ENCODE results near the gene PINLYP.
"Not testable (repeated sequence)": the region's sequence is repeated elsewhere in the genome, so short reads cannot be mapped to it uniquely, and the experiment has no call there.

PINLYP gene

DNA sequence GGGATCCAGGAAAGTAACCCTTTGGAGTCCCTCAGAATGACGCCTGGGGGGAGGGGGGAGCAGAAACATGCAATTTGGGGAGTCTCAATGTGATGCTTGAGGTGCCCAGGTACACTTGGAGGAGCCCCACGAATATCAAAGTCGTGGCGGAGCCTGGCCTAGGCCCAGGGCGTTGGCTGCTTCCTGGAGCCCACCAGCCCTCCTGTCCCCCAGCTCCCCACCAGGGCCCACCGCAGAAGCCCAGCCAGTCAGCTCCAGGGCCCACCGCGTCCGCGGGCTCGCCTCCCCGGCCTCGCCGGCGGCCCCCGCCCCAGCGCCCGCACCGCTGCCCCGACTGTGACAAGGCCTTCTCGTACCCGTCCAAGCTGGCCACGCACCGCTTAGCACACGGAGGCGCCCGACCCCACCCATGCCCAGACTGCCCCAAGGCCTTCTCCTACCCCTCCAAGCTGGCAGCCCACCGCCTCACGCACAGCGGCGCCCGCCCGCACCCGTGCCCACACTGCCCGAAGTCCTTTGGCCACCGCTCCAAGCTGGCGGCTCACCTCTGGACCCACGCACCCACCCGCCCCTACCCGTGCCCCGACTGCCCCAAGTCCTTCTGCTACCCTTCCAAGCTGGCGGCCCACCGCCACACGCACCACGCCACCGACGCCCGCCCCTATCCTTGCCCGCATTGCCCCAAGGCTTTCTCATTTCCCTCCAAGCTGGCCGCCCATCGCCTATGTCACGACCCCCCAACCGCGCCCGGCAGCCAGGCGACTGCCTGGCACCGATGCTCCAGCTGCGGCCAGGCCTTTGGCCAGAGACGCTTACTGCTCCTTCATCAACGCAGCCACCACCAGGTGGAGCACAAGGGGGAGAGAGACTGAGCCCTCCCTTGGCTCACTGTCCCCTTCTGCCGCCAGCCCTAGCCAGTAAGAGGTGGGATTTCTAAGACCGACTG, 40.5 kb upstream of the PINLYP start:
- Histone ChIP-seq H3K27me3 (replicated peaks; ENCODE audit: control insufficient read depth, insufficient read depth, low read length, poor library complexity, severe bottlenecking) (no peaks in the 10 kb centered on the region), H3K36me3 (ENCODE audit: control insufficient read depth, insufficient read depth, low read length) (peaks cover 13% of the 10 kb centered on the region), H3K4me1 (ENCODE audit: control insufficient read depth, insufficient read depth, low read length, poor library complexity, severe bottlenecking) (peaks cover 10% of the 10 kb centered on the region), H3K27ac (ENCODE audit: insufficient read depth, low read length, poor library complexity, severe bottlenecking) (no peak overlapping the region), H3K9me3 (ENCODE audit: control insufficient read depth, low read length) (peaks cover 3% of the 10 kb centered on the region), H3K4me3 (ENCODE audit: insufficient read depth, low read depth, low read length, poor library complexity, severe bottlenecking) (no peak overlapping the region)
- DNase-seq, result no peak

DNA sequence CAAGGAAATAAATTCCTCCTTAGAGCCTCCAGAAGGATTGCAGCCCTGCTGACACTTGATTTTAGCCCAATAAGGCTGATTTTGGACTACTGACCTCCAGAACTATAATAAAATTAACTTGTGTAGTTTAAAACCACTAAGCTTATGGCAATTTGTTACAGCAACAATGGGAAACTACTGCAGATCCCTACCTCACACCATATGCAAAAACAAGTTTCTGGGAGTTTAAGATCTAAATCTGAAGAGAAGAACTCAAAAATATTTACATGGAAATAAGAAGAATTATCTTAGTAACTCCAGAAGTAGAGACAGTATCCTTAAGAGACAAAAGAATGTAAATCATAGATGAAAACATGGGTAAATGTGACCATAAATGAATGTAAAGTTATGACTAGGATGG, 36.7 kb upstream of the PINLYP start:
- no peak for DNase-seq
- Histone ChIP-seq H3K36me3 (ENCODE audit: control insufficient read depth, insufficient read depth, low read length) (peaks cover 43% of the 10 kb centered on the region), H3K27ac (ENCODE audit: insufficient read depth, low read length, poor library complexity, severe bottlenecking) (no peak overlapping the region), H3K4me3 (ENCODE audit: insufficient read depth, low read depth, low read length, poor library complexity, severe bottlenecking) (no peak overlapping the region), H3K4me1 (ENCODE audit: control insufficient read depth, insufficient read depth, low read length, poor library complexity, severe bottlenecking) (peaks cover 3% of the 10 kb centered on the region), H3K27me3 (replicated peaks; ENCODE audit: control insufficient read depth, insufficient read depth, low read length, poor library complexity, severe bottlenecking) (no peaks in the 10 kb centered on the region), H3K9me3 (ENCODE audit: control insufficient read depth, low read length) (peaks cover 3% of the 10 kb centered on the region)

DNA sequence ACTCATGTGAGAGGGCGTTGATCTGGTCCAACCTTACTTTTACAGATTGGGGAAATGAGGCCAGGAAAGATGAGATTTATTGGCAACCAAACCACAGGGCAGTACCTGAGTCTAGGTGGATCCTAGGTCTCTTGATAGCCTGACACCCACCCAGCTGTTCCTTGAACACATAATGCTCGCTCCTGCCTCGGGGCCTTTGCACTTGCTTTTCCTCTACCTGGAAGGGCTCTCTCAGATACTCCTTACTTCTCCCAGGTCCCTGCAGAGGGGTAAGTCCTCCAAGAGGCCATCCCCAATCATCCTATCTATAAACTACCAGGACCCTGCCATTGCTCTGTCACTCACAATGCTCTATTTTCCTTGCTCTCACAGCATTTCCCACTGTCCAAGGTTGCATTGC, 35.2 kb upstream of the PINLYP start:
- Histone ChIP-seq H3K9me3 (ENCODE audit: control insufficient read depth, low read length) (peaks cover 3% of the 10 kb centered on the region), H3K4me3 (ENCODE audit: insufficient read depth, low read depth, low read length, poor library complexity, severe bottlenecking) (no peak overlapping the region), H3K27ac (ENCODE audit: insufficient read depth, low read length, poor library complexity, severe bottlenecking) (no peak overlapping the region), H3K36me3 (ENCODE audit: control insufficient read depth, insufficient read depth, low read length) (peaks cover 55% of the 10 kb centered on the region), H3K27me3 (replicated peaks; ENCODE audit: control insufficient read depth, insufficient read depth, low read length, poor library complexity, severe bottlenecking) (no peaks in the 10 kb centered on the region), H3K4me1 (ENCODE audit: control insufficient read depth, insufficient read depth, low read length, poor library complexity, severe bottlenecking) (no peaks in the 10 kb centered on the region)
- no peak for DNase-seq

DNA sequence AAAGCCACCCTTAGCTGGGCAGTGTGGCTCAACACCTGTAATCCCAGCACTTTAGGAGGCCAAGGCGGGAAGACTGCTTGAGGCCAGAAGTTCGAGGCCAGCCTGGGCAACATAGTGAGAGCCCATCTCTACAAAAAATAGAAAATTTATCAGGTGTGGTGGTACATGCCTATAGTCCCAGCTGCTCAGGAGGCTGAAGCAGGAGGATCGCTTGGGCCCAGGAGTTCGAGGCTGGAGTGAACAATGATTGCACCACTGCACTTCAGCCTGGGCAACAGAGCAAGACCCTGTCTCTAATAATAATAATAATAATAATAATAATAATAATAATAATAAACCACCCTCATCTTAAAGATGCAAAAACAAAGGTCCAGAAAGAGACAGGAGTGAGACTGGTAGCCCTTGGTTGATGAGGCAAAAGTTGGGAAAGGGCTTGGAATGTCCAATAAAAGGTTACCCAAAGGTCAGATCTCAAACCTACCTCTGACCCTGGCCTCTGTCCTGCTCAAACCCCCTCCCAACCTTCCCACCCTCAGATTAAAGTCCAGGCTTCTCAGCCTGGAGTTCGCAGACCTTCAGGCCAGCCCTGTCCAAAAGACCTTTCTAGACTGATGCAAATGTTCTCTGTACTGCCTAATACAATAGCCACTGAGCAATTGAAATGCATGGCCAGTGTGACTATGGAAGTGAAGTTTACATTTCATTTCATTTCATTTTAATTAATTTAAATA, 33.5 kb upstream of the PINLYP start:
- no peak for DNase-seq
- H3K27ac ChIP-seq (ENCODE audit: insufficient read depth, low read length, poor library complexity, severe bottlenecking), result no peak overlapping the region
- H3K27me3 ChIP-seq (replicated peaks; ENCODE audit: control insufficient read depth, insufficient read depth, low read length, poor library complexity, severe bottlenecking), result no peaks in the 10 kb centered on the region
- H3K36me3 ChIP-seq (ENCODE audit: control insufficient read depth, insufficient read depth, low read length), result peaks cover 60% of the 10 kb centered on the region
- no peak overlapping the region for H3K4me3 ChIP-seq (ENCODE audit: insufficient read depth, low read depth, low read length, poor library complexity, severe bottlenecking)
- H3K4me1 ChIP-seq (ENCODE audit: control insufficient read depth, insufficient read depth, low read length, poor library complexity, severe bottlenecking), result no peaks in the 10 kb centered on the region
- H3K9me3 ChIP-seq (ENCODE audit: control insufficient read depth, low read length), result peaks cover 3% of the 10 kb centered on the region

DNA sequence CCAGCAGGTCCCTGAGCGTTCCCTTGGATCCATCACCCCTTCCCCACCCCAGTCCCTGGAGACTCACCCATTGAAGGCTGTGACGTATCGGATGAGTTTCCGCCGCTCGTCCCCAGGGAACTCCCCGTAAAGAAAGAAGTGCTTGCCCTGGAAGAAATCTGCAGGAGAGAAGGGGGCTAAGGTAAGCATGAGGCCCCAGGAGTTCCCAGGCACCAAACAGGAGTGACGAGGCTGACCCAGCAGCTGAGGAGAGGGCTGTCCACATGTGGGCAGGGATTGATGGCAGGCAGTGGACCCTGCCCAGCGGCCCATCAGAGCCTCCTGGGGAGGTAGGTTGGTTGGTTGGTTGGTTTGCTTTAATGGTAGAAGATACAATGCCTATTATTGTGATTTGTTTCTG, 31.5 kb upstream of the PINLYP start:
- no peak for DNase-seq
- Histone ChIP-seq H3K4me1 (ENCODE audit: control insufficient read depth, insufficient read depth, low read length, poor library complexity, severe bottlenecking) (no peaks in the 10 kb centered on the region), H3K27ac (ENCODE audit: insufficient read depth, low read length, poor library complexity, severe bottlenecking) (no peak overlapping the region), H3K9me3 (ENCODE audit: control insufficient read depth, low read length) (no peaks in the 10 kb centered on the region), H3K27me3 (replicated peaks; ENCODE audit: control insufficient read depth, insufficient read depth, low read length, poor library complexity, severe bottlenecking) (no peaks in the 10 kb centered on the region), H3K36me3 (ENCODE audit: control insufficient read depth, insufficient read depth, low read length) (peaks cover 52% of the 10 kb centered on the region), H3K4me3 (ENCODE audit: insufficient read depth, low read depth, low read length, poor library complexity, severe bottlenecking) (no peak overlapping the region)

DNA sequence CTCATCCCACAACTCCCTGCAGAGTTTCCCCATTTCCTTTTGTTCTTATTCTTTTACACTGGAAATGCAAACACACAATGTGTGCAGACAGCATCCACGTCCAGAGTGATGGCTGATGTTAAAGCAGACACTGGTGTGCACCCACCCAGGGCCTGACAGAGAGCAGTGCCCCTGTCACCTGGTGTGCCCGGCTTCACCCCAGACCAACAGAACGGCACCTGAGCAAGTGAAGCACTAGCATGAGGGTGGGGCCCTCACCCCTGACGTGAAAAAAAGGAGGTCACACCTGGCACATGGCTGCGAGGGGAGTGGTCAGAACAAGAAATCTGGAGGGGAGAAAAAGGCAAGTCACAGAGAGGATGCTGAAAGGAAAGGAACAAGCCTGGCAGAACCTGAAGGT, 30.3 kb upstream of the PINLYP start:
- H3K4me3 ChIP-seq (ENCODE audit: insufficient read depth, low read depth, low read length, poor library complexity, severe bottlenecking), result no peak overlapping the region
- no peaks in the 10 kb centered on the region for H3K4me1 ChIP-seq (ENCODE audit: control insufficient read depth, insufficient read depth, low read length, poor library complexity, severe bottlenecking)
- H3K9me3 ChIP-seq (ENCODE audit: control insufficient read depth, low read length), result no peaks in the 10 kb centered on the region
- peaks cover 53% of the 10 kb centered on the region for H3K36me3 ChIP-seq (ENCODE audit: control insufficient read depth, insufficient read depth, low read length)
- H3K27me3 ChIP-seq (replicated peaks; ENCODE audit: control insufficient read depth, insufficient read depth, low read length, poor library complexity, severe bottlenecking), result no peaks in the 10 kb centered on the region
- no peak for DNase-seq
- H3K27ac ChIP-seq (ENCODE audit: insufficient read depth, low read length, poor library complexity, severe bottlenecking), result no peak overlapping the region

DNA sequence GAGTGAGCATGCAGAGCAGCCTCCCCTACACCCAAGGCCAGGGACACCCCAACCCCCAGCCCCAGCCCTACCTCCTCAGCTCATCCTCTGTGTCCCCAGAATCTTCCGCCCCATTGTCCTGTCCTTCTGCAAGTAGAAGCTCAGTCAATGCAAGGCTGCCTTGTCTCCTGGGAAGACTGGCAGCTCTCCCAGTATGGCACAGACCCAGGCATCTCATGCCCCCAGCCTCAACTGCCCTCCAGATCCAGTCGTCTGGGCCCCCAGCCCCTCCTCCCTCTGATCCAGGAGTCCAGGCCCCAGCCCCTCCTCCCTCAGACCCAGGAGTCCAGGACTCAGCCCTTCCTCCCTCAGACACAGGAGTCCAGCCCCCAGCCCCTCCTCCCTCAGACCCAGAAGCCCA, 29.6 kb upstream of the PINLYP start:
- no peak overlapping the region for H3K27ac ChIP-seq (ENCODE audit: insufficient read depth, low read length, poor library complexity, severe bottlenecking)
- H3K9me3 ChIP-seq (ENCODE audit: control insufficient read depth, low read length), result no peaks in the 10 kb centered on the region
- H3K4me3 ChIP-seq (ENCODE audit: insufficient read depth, low read depth, low read length, poor library complexity, severe bottlenecking), result no peak overlapping the region
- no peaks in the 10 kb centered on the region for H3K27me3 ChIP-seq (replicated peaks; ENCODE audit: control insufficient read depth, insufficient read depth, low read length, poor library complexity, severe bottlenecking)
- no peak for DNase-seq
- H3K36me3 ChIP-seq (ENCODE audit: control insufficient read depth, insufficient read depth, low read length), result peaks cover 53% of the 10 kb centered on the region
- H3K4me1 ChIP-seq (ENCODE audit: control insufficient read depth, insufficient read depth, low read length, poor library complexity, severe bottlenecking), result no peaks in the 10 kb centered on the region

DNA sequence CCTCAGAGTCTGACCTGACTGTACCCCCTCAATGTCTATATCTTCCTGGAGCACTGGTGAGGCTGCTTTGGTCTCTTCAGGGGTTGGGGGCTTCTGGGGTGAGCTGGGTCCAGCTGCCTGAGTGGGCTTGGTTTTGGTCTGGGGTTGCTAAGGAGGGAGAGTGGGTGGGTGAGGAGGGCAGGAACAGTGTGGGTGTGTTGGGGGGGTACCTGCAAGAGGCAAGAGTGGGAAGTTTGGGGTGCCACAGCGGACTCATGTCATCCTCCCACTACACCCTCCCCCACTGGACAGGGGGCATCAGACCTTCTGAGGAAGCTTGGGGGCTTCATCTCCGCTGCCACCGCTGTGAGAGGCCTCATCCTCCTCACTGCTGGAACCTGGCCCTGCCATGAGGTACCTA, 29.0 kb upstream of the PINLYP start:
- H3K4me1 ChIP-seq (ENCODE audit: control insufficient read depth, insufficient read depth, low read length, poor library complexity, severe bottlenecking), result no peaks in the 10 kb centered on the region
- DNase-seq, result no peak
- H3K27ac ChIP-seq (ENCODE audit: insufficient read depth, low read length, poor library complexity, severe bottlenecking), result no peak overlapping the region
- H3K36me3 ChIP-seq (ENCODE audit: control insufficient read depth, insufficient read depth, low read length), result peaks cover 55% of the 10 kb centered on the region
- H3K9me3 ChIP-seq (ENCODE audit: control insufficient read depth, low read length), result no peaks in the 10 kb centered on the region
- H3K27me3 ChIP-seq (replicated peaks; ENCODE audit: control insufficient read depth, insufficient read depth, low read length, poor library complexity, severe bottlenecking), result no peaks in the 10 kb centered on the region
- no peak overlapping the region for H3K4me3 ChIP-seq (ENCODE audit: insufficient read depth, low read depth, low read length, poor library complexity, severe bottlenecking)

DNA sequence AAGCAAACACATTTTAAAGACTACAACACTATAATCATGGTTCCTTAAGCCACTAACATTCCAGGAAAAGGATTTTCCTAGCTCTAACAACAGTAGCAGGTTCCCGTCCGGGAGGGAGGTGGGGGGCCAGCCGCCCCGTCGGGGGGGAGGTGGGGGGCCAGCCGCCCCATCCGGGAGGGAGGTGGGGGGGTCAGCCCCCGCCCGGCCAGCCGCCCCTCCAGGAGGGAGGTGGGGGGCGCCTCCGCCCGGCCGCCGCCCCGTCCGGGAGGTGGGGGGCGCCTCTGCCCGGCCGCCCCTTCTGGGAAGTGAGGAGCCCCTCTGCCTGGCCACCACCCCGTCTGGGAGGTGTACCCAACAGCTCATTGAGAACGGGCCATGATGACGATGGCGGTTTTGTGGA, 27.7 kb upstream of the PINLYP start:
- not testable (repeated sequence) for H3K4me1 ChIP-seq (ENCODE audit: control insufficient read depth, insufficient read depth, low read length, poor library complexity, severe bottlenecking); H3K4me3 ChIP-seq (ENCODE audit: insufficient read depth, low read depth, low read length, poor library complexity, severe bottlenecking); DNase-seq; H3K9me3 ChIP-seq (ENCODE audit: control insufficient read depth, low read length); H3K27ac ChIP-seq (ENCODE audit: insufficient read depth, low read length, poor library complexity, severe bottlenecking); H3K27me3 ChIP-seq (replicated peaks; ENCODE audit: control insufficient read depth, insufficient read depth, low read length, poor library complexity, severe bottlenecking)
- peaks cover 55% of the 10 kb centered on the region for H3K36me3 ChIP-seq (ENCODE audit: control insufficient read depth, insufficient read depth, low read length)

DNA sequence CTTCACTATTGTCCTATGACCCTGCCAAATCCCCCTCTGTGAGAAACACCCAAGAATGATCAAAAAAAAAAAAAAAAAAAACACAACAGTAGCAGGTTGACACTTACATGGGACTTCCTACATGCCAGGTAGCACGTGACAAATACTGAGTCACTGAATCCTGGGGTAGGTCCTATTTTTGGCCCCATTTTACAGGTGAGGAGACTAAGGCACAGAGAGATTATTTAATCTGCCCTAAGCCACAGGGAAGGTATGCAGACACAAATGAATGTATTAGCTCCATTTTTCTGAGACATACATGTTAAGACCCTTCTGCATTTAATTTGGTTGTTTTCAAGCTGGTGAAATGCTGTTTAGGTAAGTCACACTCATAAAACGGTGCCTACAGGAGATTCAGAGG, 26.9 kb upstream of the PINLYP start:
- Histone ChIP-seq H3K9me3 (ENCODE audit: control insufficient read depth, low read length) (no peaks in the 10 kb centered on the region), H3K27ac (ENCODE audit: insufficient read depth, low read length, poor library complexity, severe bottlenecking) (no peak overlapping the region), H3K4me1 (ENCODE audit: control insufficient read depth, insufficient read depth, low read length, poor library complexity, severe bottlenecking) (no peaks in the 10 kb centered on the region), H3K4me3 (ENCODE audit: insufficient read depth, low read depth, low read length, poor library complexity, severe bottlenecking) (no peak overlapping the region), H3K27me3 (replicated peaks; ENCODE audit: control insufficient read depth, insufficient read depth, low read length, poor library complexity, severe bottlenecking) (no peaks in the 10 kb centered on the region), H3K36me3 (ENCODE audit: control insufficient read depth, insufficient read depth, low read length) (peaks cover 55% of the 10 kb centered on the region)
- no peak for DNase-seq

All from effector memory CD4-positive, alpha-beta T cell (primary cell).